ENCODE measurements around the gene FBLN2.

The FBLN2 gene

DNA sequence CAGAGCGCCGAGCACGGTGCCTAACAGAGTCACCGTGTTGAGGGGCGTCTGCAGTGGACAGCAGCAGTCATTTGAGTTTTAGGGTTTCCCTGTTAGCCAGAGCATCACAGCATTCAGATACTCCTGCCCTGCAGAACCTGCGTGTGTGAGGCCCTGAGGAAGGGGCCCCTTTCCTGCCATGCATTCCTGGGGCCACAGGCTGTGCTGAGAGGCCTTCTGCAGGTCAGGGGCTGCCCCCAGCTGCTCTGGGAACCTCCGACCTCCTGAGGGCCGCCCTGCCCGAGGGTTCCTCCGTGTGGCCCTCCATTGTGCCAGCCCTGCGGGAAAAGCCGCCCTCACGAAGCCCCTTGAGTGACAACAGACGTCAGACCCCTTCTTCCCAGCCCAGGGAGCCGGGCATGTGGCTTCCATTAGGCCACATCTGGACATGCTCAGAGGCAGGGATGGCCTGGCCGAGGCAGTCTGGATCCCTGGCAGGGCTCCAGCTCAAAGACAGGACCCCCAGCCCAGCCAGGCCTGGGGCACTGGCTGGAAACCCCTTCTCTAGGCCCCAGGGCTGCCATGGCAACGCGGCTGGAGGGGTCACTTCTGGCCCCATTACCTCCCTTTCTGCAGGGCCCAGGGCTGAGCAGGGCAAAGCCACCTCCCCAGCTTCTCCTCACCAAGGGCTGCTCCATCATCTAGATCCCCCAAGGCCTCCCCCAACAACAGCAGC, 25.3 kb downstream of the FBLN2 start:
- TF ChIP-seq CTCF (IDR thresholded peaks at IDR 0.05): no peak
- no peak overlapping the region for H3K4me3 Mint-ChIP-seq
- DNase-seq: peak; percentile 46
- H3K36me3 Mint-ChIP-seq (ENCODE audit: low read depth): no peaks in the 10 kb centered on the region
- no peaks in the 10 kb centered on the region for H3K9me3 Mint-ChIP-seq
- H3K4me1 Mint-ChIP-seq: peaks cover 48% of the 10 kb centered on the region
- H3K27ac Mint-ChIP-seq: no peak overlapping the region
- peaks cover 5% of the 10 kb centered on the region for H3K27me3 Mint-ChIP-seq (ENCODE audit: low read depth, poor library complexity)

DNA sequence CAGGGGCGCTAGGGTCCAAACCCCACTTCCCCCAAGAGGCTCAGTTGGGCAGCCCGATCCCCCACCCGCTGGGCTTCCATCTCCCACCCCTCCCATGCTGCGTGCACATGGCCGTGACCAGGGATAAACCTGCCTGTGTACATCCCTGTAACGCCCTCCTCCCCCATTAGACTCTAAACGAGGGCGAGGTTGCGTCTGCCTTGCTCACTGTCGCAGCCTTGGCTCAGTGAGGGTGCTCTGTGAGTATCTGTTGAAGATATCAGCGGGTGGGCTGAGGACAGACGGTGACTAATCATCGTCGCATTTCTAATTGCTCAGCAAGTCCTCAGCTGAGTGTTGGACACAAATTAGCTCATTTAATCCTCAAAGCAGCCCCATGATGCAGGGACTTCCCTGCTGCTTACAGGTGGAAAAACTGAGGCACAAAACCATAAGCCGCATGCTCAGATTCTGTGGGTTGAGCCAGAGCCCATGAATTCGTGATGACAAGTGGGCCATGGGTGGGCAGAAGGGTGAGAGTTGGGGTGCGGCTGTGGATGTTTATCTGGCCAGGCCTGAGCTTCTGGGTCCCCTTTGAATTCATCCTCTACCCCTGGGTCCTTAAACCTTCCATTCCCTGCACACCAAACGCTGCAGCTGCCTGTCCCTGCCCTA, 26.0 kb downstream of the FBLN2 start:
- TF ChIP-seq CTCF (IDR thresholded peaks at IDR 0.05): no peak
- Mint-ChIP-seq H3K36me3 (ENCODE audit: low read depth) (no peaks in the 10 kb centered on the region), H3K4me1 (peaks cover 43% of the 10 kb centered on the region), H3K9me3 (no peaks in the 10 kb centered on the region), H3K27me3 (ENCODE audit: low read depth, poor library complexity) (peaks cover 5% of the 10 kb centered on the region), H3K27ac (no peak overlapping the region), H3K4me3 (peak overlapping the region; percentile 40)
- no peak for DNase-seq

- H3K36me3 Mint-ChIP-seq (ENCODE audit: low read depth): no peaks in the 10 kb centered on the region
- DNase-seq: no peak
- H3K27ac Mint-ChIP-seq: peak overlapping the region; percentile 57
- peaks cover 49% of the 10 kb centered on the region for H3K4me1 Mint-ChIP-seq
- H3K27me3 Mint-ChIP-seq (ENCODE audit: low read depth, poor library complexity): peaks cover 5% of the 10 kb centered on the region
- TF ChIP-seq CTCF (IDR thresholded peaks at IDR 0.05): no peak
- no peak overlapping the region for H3K4me3 Mint-ChIP-seq
- no peaks in the 10 kb centered on the region for H3K9me3 Mint-ChIP-seq
Observed at GRCh38 chr3:13575459-13576061, 26.6 kb downstream of the FBLN2 start.

DNA sequence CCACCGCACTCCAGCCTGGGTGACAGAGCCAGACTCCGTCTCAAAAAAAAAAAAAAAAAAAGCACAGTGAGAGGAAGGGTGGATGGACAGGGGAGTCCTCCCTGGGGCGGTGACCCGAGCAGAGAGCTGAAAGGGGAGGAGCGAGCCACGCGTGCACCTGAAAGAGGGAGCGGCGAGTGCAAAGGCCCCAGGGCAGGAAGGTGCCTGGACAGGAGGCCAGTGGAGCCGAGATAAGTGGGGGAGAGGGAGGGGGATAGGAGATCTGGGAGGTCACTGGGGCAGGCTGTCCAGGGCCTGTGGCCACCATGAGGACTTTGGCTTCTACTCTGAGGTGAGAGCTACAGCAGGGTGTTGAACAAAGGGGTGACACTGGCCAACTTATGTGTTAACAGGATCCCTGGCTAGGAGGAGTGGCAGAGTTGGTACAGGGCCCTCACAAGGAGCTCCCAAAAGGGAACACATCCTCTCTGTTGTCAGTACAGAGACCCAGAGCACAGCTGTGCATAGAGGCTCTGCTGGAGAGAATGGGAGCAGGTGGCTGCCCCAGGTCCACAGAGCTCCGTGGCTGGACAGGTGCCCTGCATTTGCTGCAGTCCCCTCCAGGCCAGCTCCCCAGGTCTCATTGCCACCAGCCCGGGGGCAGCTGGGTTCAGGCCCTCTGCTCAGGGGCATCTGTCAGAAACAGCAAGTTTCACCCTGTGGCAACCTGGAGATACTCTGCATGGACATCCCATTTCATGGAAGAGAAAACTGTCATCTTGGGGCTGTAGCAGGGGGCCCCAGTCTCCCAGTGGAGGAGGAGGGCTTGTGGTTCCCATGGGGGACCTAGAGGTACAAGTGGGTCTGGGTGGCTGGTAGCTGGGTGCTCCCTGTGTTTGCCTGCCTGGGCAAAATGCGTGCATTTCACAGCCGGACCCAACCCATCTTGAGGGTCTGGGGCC, 28.5 kb downstream of the FBLN2 start:
- DNase-seq: no peak
- Mint-ChIP-seq H3K36me3 (ENCODE audit: low read depth) (no peaks in the 10 kb centered on the region), H3K27me3 (ENCODE audit: low read depth, poor library complexity) (peaks cover 5% of the 10 kb centered on the region), H3K27ac (no peak overlapping the region), H3K4me1 (peaks cover 55% of the 10 kb centered on the region), H3K9me3 (no peaks in the 10 kb centered on the region), H3K4me3 (no peak overlapping the region)
- no peak for TF ChIP-seq CTCF (IDR thresholded peaks at IDR 0.05)

DNA sequence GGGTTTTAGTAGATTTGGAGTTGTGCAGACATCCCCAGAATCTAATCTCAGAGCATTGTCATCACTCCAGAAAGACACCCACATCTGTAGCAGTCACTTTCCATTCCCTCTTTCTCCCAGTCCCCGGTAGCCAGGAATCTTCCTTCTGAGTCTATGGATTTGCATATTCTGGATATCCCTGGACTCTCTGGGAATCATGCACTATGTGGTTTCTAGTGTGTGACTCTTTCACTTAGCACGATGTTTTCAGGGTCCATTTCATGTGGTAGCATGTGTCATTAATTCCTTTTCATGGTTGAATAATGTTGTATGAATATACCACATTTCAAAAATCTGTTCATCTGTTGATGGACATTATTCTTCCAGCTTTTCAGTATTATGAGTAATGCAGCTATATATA, 29.3 kb downstream of the FBLN2 start:
- no peaks in the 10 kb centered on the region for H3K36me3 Mint-ChIP-seq (ENCODE audit: low read depth)
- peaks cover 5% of the 10 kb centered on the region for H3K27me3 Mint-ChIP-seq (ENCODE audit: low read depth, poor library complexity)
- H3K4me1 Mint-ChIP-seq: peaks cover 52% of the 10 kb centered on the region
- TF ChIP-seq CTCF (IDR thresholded peaks at IDR 0.05): no peak
- H3K9me3 Mint-ChIP-seq: no peaks in the 10 kb centered on the region
- H3K4me3 Mint-ChIP-seq: no peak overlapping the region
- DNase-seq: no peak
- no peak overlapping the region for H3K27ac Mint-ChIP-seq

Measured in nephron progenitor cell (in vitro differentiated cells).